GM12864 (cell line): ENCODE measurements around the gene OLFM4.

Source experiments
- DNase-seq: peaks from one replicate; pipeline ENCODE4 v3.0.0-alpha.2; 2011; ENCODE audit warnings: low read depth
- H3K4me3 ChIP-seq: 2 replicates; pipeline ENCODE4 v1.5.1; 2011; ENCODE audit warnings: mild to moderate bottlenecking, low read depth, low read length, control low read depth
- CTCF ChIP-seq: IDR thresholded peaks from 2 replicates; pipeline ENCODE4 v1.5.1; 2011; ENCODE audit warnings: low read depth, mild to moderate bottlenecking, moderate library complexity, low read length, control low read depth, inconsistent platforms; ENCODE audit errors: missing control alignments

Gene OLFM4

DNA sequence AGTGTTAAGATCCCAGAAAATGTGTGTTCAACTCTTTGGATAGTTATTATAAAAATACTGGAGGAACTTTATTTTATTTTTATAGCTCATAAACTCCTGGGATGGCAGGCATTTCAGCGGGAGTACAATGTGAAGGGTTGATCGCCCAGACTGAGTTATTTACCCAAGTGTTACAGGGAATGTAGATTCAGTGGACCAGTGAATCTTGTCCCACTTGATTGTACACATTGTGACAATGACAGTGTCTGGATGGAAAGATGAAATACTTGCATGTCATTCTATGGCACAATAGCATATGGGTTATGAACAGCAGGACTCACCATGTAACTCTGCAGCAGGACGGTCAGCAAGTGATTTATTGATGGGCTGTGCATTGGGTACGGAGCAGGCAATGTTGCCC lies 20.3 kb downstream of the OLFM4 start:
- no peak for TF ChIP-seq CTCF
- no peak overlapping the region for H3K4me3 ChIP-seq
- no peak for DNase-seq

- no peak overlapping the region for H3K4me3 ChIP-seq
- TF ChIP-seq CTCF, result no peak
- no peak for DNase-seq
These were observed 21.5 kb downstream of the OLFM4 start for GRCh38 chr13:53050151-53050550.

DNA sequence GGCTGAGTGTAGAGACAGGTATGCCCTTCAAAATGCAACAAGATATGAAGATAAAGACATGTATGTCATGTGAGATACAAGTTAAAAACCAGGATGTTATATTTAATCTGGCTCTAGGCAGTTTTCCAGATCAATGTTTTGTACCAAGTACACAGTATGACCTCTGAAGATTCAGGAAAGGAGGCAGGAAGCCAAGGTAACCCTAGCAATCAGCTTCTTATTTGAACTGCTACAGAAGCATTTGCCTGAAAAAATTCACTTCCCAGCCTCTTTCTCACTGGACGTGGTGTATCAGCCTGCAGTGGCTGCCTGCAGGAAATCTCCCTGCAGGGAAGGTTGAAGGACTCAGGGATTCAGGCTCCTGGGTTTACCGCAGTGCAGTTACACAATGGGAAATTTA lies 24.1 kb downstream of the OLFM4 start:
- no peak overlapping the region for H3K4me3 ChIP-seq
- TF ChIP-seq CTCF, result no peak
- DNase-seq, result no peak

GRCh38 chr13:53054569-53054968 lies 26.0 kb downstream of the OLFM4 start:
- no peak for TF ChIP-seq CTCF
- no peak for DNase-seq
- no peak overlapping the region for H3K4me3 ChIP-seq

GRCh38 chr13:53058065-53058679 lies 29.6 kb downstream of the OLFM4 start:
- no peak for DNase-seq
- H3K4me3 ChIP-seq, result no peak overlapping the region
- TF ChIP-seq CTCF, result no peak

- no peak for TF ChIP-seq CTCF
- no peak for DNase-seq
- no peak overlapping the region for H3K4me3 ChIP-seq
These were observed 32.4 kb downstream of the OLFM4 start for GRCh38 chr13:53060840-53061490.

DNA sequence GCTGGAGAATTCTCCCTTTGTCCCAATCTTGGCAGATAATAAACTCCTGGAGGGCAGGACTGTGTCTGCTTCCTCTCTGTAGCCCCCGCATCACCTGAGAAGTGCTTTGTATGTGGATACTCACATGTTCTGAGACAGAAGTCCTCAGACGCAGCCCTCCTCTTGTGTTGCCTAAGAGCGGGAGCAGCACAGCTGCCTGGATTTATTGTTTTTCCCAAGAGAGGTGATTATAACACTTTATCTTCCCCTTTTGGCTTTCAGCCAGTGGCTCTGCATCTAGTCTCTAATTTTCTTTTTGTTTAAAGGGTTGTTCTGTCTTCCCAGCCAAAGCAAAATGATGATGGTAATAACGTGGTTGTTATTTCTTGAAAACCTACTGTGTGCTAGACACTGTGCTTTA lies 36.1 kb downstream of the OLFM4 start:
- H3K4me3 ChIP-seq, result no peak overlapping the region
- no peak for DNase-seq
- TF ChIP-seq CTCF, result no peak
